ENCODE results near the gene SLC26A3.
A peak's percentile ranks its signal among the peaks of the same experiment; 100 is the strongest.

Gene SLC26A3

GRCh38 chr7:107833684-107834106, 30.7 kb upstream of the SLC26A3 start:
- Mint-ChIP-seq H3K4me1 (no peaks in the 10 kb centered on the region), H3K9me3 (no peaks in the 10 kb centered on the region), H3K27ac (no peak overlapping the region)

GRCh38 chr7:107830420-107830819, 27.4 kb upstream of the SLC26A3 start:
- Mint-ChIP-seq H3K4me3 (no peak overlapping the region), H3K4me1 (no peaks in the 10 kb centered on the region), H3K27ac (no peak overlapping the region), H3K27me3 (no peaks in the 10 kb centered on the region), H3K9me3 (no peaks in the 10 kb centered on the region), H3K36me3 (ENCODE audit: low read depth) (no peaks in the 10 kb centered on the region)
- DNase-seq (no peak), ATAC-seq (no peak)

More at GRCh38 chr7:107833684-107834106, 30.7 kb upstream of the SLC26A3 start:
- Mint-ChIP-seq H3K36me3 (ENCODE audit: low read depth) (no peaks in the 10 kb centered on the region), H3K27me3 (no peaks in the 10 kb centered on the region), H3K4me3 (no peak overlapping the region)
- ATAC-seq (no peak), DNase-seq (no peak)

GRCh38 chr7:107828540-107828939, 25.5 kb upstream of the SLC26A3 start:
- Mint-ChIP-seq H3K36me3 (ENCODE audit: low read depth) (no peaks in the 10 kb centered on the region), H3K9me3 (peaks cover 5% of the 10 kb centered on the region), H3K4me3 (no peak overlapping the region), H3K4me1 (no peaks in the 10 kb centered on the region), H3K27me3 (no peaks in the 10 kb centered on the region), H3K27ac (no peak overlapping the region)
- ATAC-seq, result no peak
- DNase-seq, result no peak

GRCh38 chr7:107827501-107827900, 24.5 kb upstream of the SLC26A3 start:
- Mint-ChIP-seq H3K4me1 (no peaks in the 10 kb centered on the region), H3K27ac (no peak overlapping the region), H3K36me3 (ENCODE audit: low read depth) (no peaks in the 10 kb centered on the region), H3K9me3 (peaks cover 5% of the 10 kb centered on the region), H3K4me3 (no peak overlapping the region), H3K27me3 (no peaks in the 10 kb centered on the region)
- no peak for ATAC-seq
- DNase-seq, result no peak

GRCh38 chr7:107826451-107826850, 23.4 kb upstream of the SLC26A3 start:
- H3K9me3 Mint-ChIP-seq, result peaks cover 5% of the 10 kb centered on the region
- no peak overlapping the region for H3K27ac Mint-ChIP-seq
- ATAC-seq (no peak), DNase-seq (no peak)
- no peak overlapping the region for H3K4me3 Mint-ChIP-seq
- H3K27me3 Mint-ChIP-seq, result no peaks in the 10 kb centered on the region
- H3K36me3 Mint-ChIP-seq (ENCODE audit: low read depth), result no peaks in the 10 kb centered on the region
- H3K4me1 Mint-ChIP-seq, result no peaks in the 10 kb centered on the region

GRCh38 chr7:107824858-107825257, 21.8 kb upstream of the SLC26A3 start:
- Mint-ChIP-seq H3K9me3 (peaks cover 5% of the 10 kb centered on the region), H3K4me3 (no peak overlapping the region), H3K27ac (no peak overlapping the region), H3K36me3 (ENCODE audit: low read depth) (no peaks in the 10 kb centered on the region), H3K27me3 (no peaks in the 10 kb centered on the region), H3K4me1 (no peaks in the 10 kb centered on the region)
- ATAC-seq (no peak), DNase-seq (no peak)

- no peak overlapping the region for H3K4me3 Mint-ChIP-seq
- peaks cover 4% of the 10 kb centered on the region for H3K36me3 Mint-ChIP-seq (ENCODE audit: low read depth)
- no peak for ATAC-seq
- DNase-seq, result no peak
- peaks cover 3% of the 10 kb centered on the region for H3K9me3 Mint-ChIP-seq
- no peaks in the 10 kb centered on the region for H3K27me3 Mint-ChIP-seq
- H3K4me1 Mint-ChIP-seq, result peaks cover 29% of the 10 kb centered on the region
- no peak overlapping the region for H3K27ac Mint-ChIP-seq
These were observed 15.6 kb upstream of the SLC26A3 start for GRCh38 chr7:107818622-107819021.

GRCh38 chr7:107816011-107816566, 13.1 kb upstream of the SLC26A3 start:
- no peak for DNase-seq
- Mint-ChIP-seq H3K36me3 (ENCODE audit: low read depth) (peaks cover 4% of the 10 kb centered on the region), H3K27me3 (no peaks in the 10 kb centered on the region), H3K27ac (peak overlapping the region; percentile 91), H3K9me3 (peaks cover 3% of the 10 kb centered on the region), H3K4me3 (peak overlapping the region; percentile 40), H3K4me1 (peaks cover 34% of the 10 kb centered on the region)
- ATAC-seq, result no peak

GRCh38 chr7:107815254-107815882, 12.3 kb upstream of the SLC26A3 start:
- Mint-ChIP-seq H3K27me3 (no peaks in the 10 kb centered on the region), H3K36me3 (ENCODE audit: low read depth) (peaks cover 4% of the 10 kb centered on the region), H3K27ac (peak overlapping the region; percentile 91), H3K9me3 (peaks cover 3% of the 10 kb centered on the region), H3K4me1 (peaks cover 34% of the 10 kb centered on the region), H3K4me3 (peak overlapping the region; percentile 40)
- DNase-seq, result no peak
- peak; percentile 82 for ATAC-seq

- peaks cover 34% of the 10 kb centered on the region for H3K4me1 Mint-ChIP-seq
- H3K9me3 Mint-ChIP-seq, result peaks cover 3% of the 10 kb centered on the region
- ATAC-seq (peak; percentile 89), DNase-seq (peak; percentile 45)
- H3K4me3 Mint-ChIP-seq, result peak overlapping the region; percentile 37
- H3K27me3 Mint-ChIP-seq, result no peaks in the 10 kb centered on the region
- peak overlapping the region; percentile 91 for H3K27ac Mint-ChIP-seq
- H3K36me3 Mint-ChIP-seq (ENCODE audit: low read depth), result peaks cover 4% of the 10 kb centered on the region
These were observed 10.5 kb upstream of the SLC26A3 start for GRCh38 chr7:107813524-107813923.

- DNase-seq (no peak), ATAC-seq (no peak)
- peaks cover 3% of the 10 kb centered on the region for H3K9me3 Mint-ChIP-seq
- H3K27ac Mint-ChIP-seq, result no peak overlapping the region
- H3K36me3 Mint-ChIP-seq (ENCODE audit: low read depth), result peaks cover 4% of the 10 kb centered on the region
- no peaks in the 10 kb centered on the region for H3K27me3 Mint-ChIP-seq
- H3K4me1 Mint-ChIP-seq, result peaks cover 34% of the 10 kb centered on the region
- H3K4me3 Mint-ChIP-seq, result no peak overlapping the region
These were observed 8.9 kb upstream of the SLC26A3 start for GRCh38 chr7:107811934-107812333.

GRCh38 chr7:107810626-107811025, 7.6 kb upstream of the SLC26A3 start:
- Mint-ChIP-seq H3K27ac (no peak overlapping the region), H3K36me3 (ENCODE audit: low read depth) (peaks cover 4% of the 10 kb centered on the region), H3K9me3 (peaks cover 3% of the 10 kb centered on the region), H3K27me3 (no peaks in the 10 kb centered on the region), H3K4me3 (no peak overlapping the region), H3K4me1 (peaks cover 26% of the 10 kb centered on the region)
- ATAC-seq (no peak), DNase-seq (no peak)

- Mint-ChIP-seq H3K27ac (no peak overlapping the region), H3K36me3 (ENCODE audit: low read depth) (no peaks in the 10 kb centered on the region)
- no peak for DNase-seq
These were observed 6.2 kb upstream of the SLC26A3 start for GRCh38 chr7:107809179-107809578.

GRCh38 chr7:107799647-107800264, 3.3 kb downstream of the SLC26A3 start:
- H3K9me3 Mint-ChIP-seq, result no peaks in the 10 kb centered on the region
- no peak overlapping the region for H3K4me3 Mint-ChIP-seq
- H3K27me3 Mint-ChIP-seq, result peaks cover 13% of the 10 kb centered on the region
- no peaks in the 10 kb centered on the region for H3K36me3 Mint-ChIP-seq (ENCODE audit: low read depth)
- H3K27ac Mint-ChIP-seq, result no peak overlapping the region
- no peak for DNase-seq
- no peak for ATAC-seq
- H3K4me1 Mint-ChIP-seq, result no peaks in the 10 kb centered on the region

More at GRCh38 chr7:107809179-107809578, 6.2 kb upstream of the SLC26A3 start:
- Mint-ChIP-seq H3K27me3 (peaks cover 2% of the 10 kb centered on the region), H3K9me3 (peaks cover 3% of the 10 kb centered on the region), H3K4me1 (peaks cover 11% of the 10 kb centered on the region), H3K4me3 (no peak overlapping the region)
- no peak for ATAC-seq

- ATAC-seq (no peak), DNase-seq (no peak)
- H3K27ac Mint-ChIP-seq, result no peak overlapping the region
- no peak overlapping the region for H3K4me3 Mint-ChIP-seq
- no peaks in the 10 kb centered on the region for H3K4me1 Mint-ChIP-seq
- no peaks in the 10 kb centered on the region for H3K36me3 Mint-ChIP-seq (ENCODE audit: low read depth)
- no peaks in the 10 kb centered on the region for H3K9me3 Mint-ChIP-seq
- H3K27me3 Mint-ChIP-seq, result peaks cover 14% of the 10 kb centered on the region
These were observed 10.7 kb downstream of the SLC26A3 start for GRCh38 chr7:107792364-107792763.

All from activated naive CD8-positive, alpha-beta T cell treated with anti-CD3 and anti-CD28 coated beads, Interleukin-2, amount 50 U/mL, for 24 hours (primary cell).